Activated B cell treated with CpG ODN at 0.5 μM for 24 hours (primary cell): ENCODE results near the gene RACK1. TPM values are rescaled to one million over a fixed set of nuclear protein-coding genes. Genes with fewer than 3 reads are reported as not detected.

Experiments used
- ATAC-seq: fragments of 200-7000 bp; cut with Tn5 transposase; one replicate; pipeline ENCODE4 v1.10.0; 2021; ENCODE audit warnings: low read depth, mild to moderate bottlenecking, moderate library complexity
- CTCF ChIA-PET: fragments of 350-600 bp; sonication (Branson Sonifier 250); formaldehyde crosslinking; loops from one replicate; lab custom pipeline; 2021; ENCODE audit warnings: antibody characterized with exemption; lab: Charles Lee
- POLR2A ChIA-PET: fragments of 350-600 bp; sonication (Branson Sonifier 250); formaldehyde crosslinking; loops from one replicate; lab custom pipeline; 2021; ENCODE audit warnings: antibody characterized with exemption; lab: Charles Lee
- DNase-seq: peaks from one replicate; pipeline ENCODE4 v3.0.0; 2022
- H3K27ac Mint-ChIP-seq: one replicate; pipeline ENCODE4 v1.8.0; 2020; ENCODE audit warnings: mixed read lengths
- H3K27me3 Mint-ChIP-seq: one replicate; pipeline ENCODE4 v1.8.0; 2021; ENCODE audit warnings: mixed read lengths
- H3K36me3 Mint-ChIP-seq: one replicate; pipeline ENCODE4 v1.8.0; 2021; ENCODE audit warnings: low read depth, mixed read lengths
- H3K4me1 Mint-ChIP-seq: one replicate; pipeline ENCODE4 v1.8.0; 2021; ENCODE audit warnings: mixed read lengths
- H3K4me3 Mint-ChIP-seq: one replicate; pipeline ENCODE4 v1.8.0; 2020; ENCODE audit warnings: mild to moderate bottlenecking, mixed read lengths
- H3K9me3 Mint-ChIP-seq: one replicate; pipeline ENCODE4 v1.8.0; 2020; ENCODE audit warnings: mixed read lengths
- intact Hi-C: fragments of 100-400 bp; cut with micrococcal nuclease; formaldehyde crosslinking; loops from one replicate; pipeline ENCODE4 v1.15.1; 2024
- total RNA-seq: library from RNA; stranded (reverse); gene quantifications from 2 replicates; pipeline ENCODE4 v1.2.3, GENCODE V29; 2022
- TF ChIP-seq, protein P1 (sequence below): fragments of 200-600 bp; IDR thresholded peaks from one replicate; pipeline ENCODE4 v1.8.0; 2022; ENCODE audit warnings: antibody characterized with exemption, mild to moderate bottlenecking

Gene RACK1
- total RNA-seq, 1 donor from 2014 or later = 2,528 TPM

DNA sequence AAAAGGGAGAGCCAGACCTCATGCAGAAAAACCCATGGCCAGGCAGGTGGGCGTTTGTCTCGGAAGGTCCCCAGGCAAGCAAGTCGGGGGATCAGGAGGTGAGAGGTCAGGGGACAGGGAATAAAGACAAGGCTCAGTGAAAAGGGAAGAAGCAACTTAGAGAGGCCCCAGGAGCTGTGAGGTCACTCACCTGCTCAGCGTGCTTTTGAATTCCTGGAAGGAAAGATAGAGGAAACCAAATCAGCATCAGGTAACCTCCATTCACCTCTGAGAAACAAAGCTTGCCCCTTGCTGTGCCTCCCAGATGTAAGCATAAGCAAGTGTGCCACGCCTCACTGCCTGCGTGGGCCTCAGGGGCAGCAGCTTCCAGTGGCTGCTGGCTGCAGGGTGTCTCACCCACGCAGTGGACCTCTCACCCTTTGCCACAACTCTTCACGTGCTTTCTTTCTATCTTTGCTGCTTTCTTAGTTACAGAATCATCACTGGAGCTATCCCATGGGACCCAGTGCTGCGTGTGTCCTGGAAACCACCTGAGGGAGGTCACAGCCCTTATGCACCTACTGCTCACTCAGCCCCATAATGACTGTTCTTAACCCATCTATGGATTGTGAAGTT lies 44.7 kb downstream of the RACK1 start:
- peak overlapping the region; percentile 51 for H3K27ac Mint-ChIP-seq
- peaks cover 33% of the 10 kb centered on the region for H3K4me1 Mint-ChIP-seq
- peak; percentile 94 for ATAC-seq
- ChIA-PET POLR2A (interaction anchor here (0.7 to 12.3 kb wide), 8 partner anchors 8 to 63 kb away, joined by 3 to 317 read pairs (median 4); partner anchors contain the start of genes RACK1 and TRIM41), CTCF (interaction anchor here (1.4 kb wide), 1 partner anchor 11 kb away, joined by 5 read pairs; no protein-coding TSS in a partner anchor)
- TF ChIP-seq, protein P1, sequence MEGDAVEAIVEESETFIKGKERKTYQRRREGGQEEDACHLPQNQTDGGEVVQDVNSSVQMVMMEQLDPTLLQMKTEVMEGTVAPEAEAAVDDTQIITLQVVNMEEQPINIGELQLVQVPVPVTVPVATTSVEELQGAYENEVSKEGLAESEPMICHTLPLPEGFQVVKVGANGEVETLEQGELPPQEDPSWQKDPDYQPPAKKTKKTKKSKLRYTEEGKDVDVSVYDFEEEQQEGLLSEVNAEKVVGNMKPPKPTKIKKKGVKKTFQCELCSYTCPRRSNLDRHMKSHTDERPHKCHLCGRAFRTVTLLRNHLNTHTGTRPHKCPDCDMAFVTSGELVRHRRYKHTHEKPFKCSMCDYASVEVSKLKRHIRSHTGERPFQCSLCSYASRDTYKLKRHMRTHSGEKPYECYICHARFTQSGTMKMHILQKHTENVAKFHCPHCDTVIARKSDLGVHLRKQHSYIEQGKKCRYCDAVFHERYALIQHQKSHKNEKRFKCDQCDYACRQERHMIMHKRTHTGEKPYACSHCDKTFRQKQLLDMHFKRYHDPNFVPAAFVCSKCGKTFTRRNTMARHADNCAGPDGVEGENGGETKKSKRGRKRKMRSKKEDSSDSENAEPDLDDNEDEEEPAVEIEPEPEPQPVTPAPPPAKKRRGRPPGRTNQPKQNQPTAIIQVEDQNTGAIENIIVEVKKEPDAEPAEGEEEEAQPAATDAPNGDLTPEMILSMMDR = no peak
- H3K9me3 Mint-ChIP-seq = no peaks in the 10 kb centered on the region
- intact Hi-C loops = loop anchor here (1.0 kb wide), 1 partner anchor 8 kb away; no protein-coding TSS in a partner anchor
- peak overlapping the region; percentile 5 for H3K4me3 Mint-ChIP-seq
- H3K36me3 Mint-ChIP-seq = no peaks in the 10 kb centered on the region
- H3K27me3 Mint-ChIP-seq = no peaks in the 10 kb centered on the region
- DNase-seq = no peak

- ChIA-PET POLR2A (interaction anchor here (0.8 to 12.3 kb wide), 5 partner anchors 9 to 46 kb away, joined by 3 to 317 read pairs (median 3); partner anchors contain the start of genes RACK1 and TRIM41), CTCF (interaction anchor here (0.7 to 1.4 kb wide), 2 partner anchors 9 to 10 kb away, joined by 3 to 5 read pairs; no protein-coding TSS in a partner anchor)
- TF ChIP-seq, protein P1 = no peak
- Mint-ChIP-seq H3K9me3 (no peaks in the 10 kb centered on the region), H3K27me3 (no peaks in the 10 kb centered on the region), H3K27ac (no peak overlapping the region), H3K36me3 (no peaks in the 10 kb centered on the region), H3K4me1 (peaks cover 30% of the 10 kb centered on the region), H3K4me3 (no peak overlapping the region)
- intact Hi-C loops = no loop called here
- no peak for ATAC-seq
- no peak for DNase-seq
Measured at GRCh38 chr5:181198106-181198685, 45.5 kb downstream of the RACK1 start.

- CTCF ChIA-PET = interaction anchor here (0.7 to 1.4 kb wide), 2 partner anchors 8 to 9 kb away, joined by 3 to 5 read pairs; no protein-coding TSS in a partner anchor
- no peak overlapping the region for H3K4me3 Mint-ChIP-seq
- no peak for DNase-seq
Measured at GRCh38 chr5:181197326-181197951, 46.3 kb downstream of the RACK1 start.

GRCh38 chr5:181195249-181195761 lies 48.4 kb downstream of the RACK1 start:
- CTCF ChIA-PET = no interaction called here
- Mint-ChIP-seq H3K27ac (no peak overlapping the region), H3K4me3 (no peak overlapping the region), H3K36me3 (peaks cover 14% of the 10 kb centered on the region), H3K4me1 (peaks cover 41% of the 10 kb centered on the region), H3K9me3 (no peaks in the 10 kb centered on the region), H3K27me3 (peaks cover 3% of the 10 kb centered on the region)
- POLR2A ChIA-PET = no interaction called here
- TF ChIP-seq, protein P1 = no peak
- DNase-seq (no peak), ATAC-seq (no peak)
- intact Hi-C loops = no loop called here

More at GRCh38 chr5:181197326-181197951, 46.3 kb downstream of the RACK1 start:
- Mint-ChIP-seq H3K4me1 (peaks cover 35% of the 10 kb centered on the region), H3K36me3 (no peaks in the 10 kb centered on the region), H3K27ac (no peak overlapping the region), H3K9me3 (no peaks in the 10 kb centered on the region), H3K27me3 (no peaks in the 10 kb centered on the region)
- ATAC-seq = no peak
- POLR2A ChIA-PET = interaction anchor here (1.6 to 12.3 kb wide), 3 partner anchors 8 to 25 kb away, joined by 8 to 317 read pairs (median 21); partner anchors contain the start of gene TRIM41
- TF ChIP-seq, protein P1 = no peak
- intact Hi-C loops = no loop called here
